LNCAP (cell line): ENCODE measurements around the gene RBMS1.

Experiments used
- TF ChIP-seq, protein P1 (sequence below): fragments of 450-650 bp; IDR thresholded peaks from 2 replicates; pipeline ENCODE4 v1.5.1; 2017; ENCODE audit warnings: mild to moderate bottlenecking

The RBMS1 gene

DNA sequence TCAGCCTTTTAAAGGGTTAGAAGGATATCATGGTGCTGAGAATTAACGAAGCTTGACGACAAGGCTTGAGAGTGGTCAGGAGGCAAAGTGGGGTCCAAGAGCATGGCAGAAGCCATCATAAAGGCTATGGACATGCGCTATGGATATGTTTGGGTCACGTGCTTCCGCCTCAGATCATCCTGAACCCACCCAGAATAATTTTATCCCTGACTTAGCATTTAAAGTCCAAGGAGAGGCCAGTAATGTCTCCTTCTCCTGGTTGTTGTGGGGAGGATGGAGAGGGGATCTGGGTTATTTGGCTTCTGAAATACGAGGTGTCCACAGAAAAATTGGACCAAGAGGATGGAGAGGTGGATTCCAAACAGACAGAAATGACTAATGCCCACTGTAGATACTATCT lies 38.8 kb upstream of the RBMS1 start:
- TF ChIP-seq, protein P1, sequence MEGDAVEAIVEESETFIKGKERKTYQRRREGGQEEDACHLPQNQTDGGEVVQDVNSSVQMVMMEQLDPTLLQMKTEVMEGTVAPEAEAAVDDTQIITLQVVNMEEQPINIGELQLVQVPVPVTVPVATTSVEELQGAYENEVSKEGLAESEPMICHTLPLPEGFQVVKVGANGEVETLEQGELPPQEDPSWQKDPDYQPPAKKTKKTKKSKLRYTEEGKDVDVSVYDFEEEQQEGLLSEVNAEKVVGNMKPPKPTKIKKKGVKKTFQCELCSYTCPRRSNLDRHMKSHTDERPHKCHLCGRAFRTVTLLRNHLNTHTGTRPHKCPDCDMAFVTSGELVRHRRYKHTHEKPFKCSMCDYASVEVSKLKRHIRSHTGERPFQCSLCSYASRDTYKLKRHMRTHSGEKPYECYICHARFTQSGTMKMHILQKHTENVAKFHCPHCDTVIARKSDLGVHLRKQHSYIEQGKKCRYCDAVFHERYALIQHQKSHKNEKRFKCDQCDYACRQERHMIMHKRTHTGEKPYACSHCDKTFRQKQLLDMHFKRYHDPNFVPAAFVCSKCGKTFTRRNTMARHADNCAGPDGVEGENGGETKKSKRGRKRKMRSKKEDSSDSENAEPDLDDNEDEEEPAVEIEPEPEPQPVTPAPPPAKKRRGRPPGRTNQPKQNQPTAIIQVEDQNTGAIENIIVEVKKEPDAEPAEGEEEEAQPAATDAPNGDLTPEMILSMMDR = no peak

DNA sequence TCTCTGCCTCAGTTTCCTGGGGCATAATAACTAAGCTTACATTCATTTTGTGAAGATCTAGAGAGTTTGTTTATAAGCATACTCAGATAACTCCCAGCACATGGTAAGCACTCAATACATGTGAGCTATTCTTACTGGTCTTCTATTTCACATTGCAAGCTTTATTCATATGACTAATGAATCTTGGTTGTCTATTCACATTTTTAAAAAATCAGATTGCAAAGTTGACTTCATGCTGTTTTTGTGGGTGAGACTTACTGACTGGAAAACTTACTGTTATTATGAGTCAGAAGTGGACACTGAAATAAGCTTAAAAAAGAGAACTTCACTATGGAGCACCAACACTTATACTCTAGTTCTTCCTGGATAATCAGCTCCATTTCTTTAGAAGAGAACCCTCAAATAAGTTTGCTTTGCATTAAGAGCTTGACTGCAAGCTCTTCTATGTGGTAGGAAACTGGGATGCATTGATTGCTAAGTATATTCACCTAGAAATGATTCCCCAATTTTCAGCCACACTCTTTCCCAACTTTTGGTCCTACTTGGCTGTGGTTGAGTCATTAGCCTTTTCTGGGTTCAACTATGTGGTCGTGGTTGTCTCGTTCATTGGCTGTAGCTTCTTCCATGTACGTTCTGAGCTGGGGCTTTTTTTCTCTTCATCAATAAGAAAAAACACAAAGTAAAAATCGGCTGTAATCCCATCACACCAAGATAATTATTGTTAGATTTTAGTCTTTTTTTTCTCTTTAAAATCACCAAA lies 29.5 kb upstream of the RBMS1 start:
- TF ChIP-seq, protein P1 = no peak

DNA sequence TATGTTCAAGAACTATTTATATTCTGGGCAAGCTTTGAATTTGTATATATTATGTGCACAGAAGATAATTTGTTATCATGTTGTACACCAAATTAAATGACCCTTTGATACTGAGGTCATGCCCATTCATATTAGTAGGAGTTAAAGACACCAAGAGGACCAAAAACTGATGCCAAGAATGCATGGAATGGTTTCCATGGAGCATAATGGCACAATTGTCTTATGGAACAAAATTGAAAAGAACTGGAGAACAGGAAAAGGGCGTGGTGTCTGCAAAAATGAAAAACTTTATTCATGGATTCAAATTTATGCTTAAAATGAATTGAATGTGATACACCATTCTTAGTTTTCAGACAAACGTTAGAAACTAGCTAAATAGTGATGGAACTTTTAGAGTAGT lies 24.1 kb upstream of the RBMS1 start:
- TF ChIP-seq, protein P1 = no peak

DNA sequence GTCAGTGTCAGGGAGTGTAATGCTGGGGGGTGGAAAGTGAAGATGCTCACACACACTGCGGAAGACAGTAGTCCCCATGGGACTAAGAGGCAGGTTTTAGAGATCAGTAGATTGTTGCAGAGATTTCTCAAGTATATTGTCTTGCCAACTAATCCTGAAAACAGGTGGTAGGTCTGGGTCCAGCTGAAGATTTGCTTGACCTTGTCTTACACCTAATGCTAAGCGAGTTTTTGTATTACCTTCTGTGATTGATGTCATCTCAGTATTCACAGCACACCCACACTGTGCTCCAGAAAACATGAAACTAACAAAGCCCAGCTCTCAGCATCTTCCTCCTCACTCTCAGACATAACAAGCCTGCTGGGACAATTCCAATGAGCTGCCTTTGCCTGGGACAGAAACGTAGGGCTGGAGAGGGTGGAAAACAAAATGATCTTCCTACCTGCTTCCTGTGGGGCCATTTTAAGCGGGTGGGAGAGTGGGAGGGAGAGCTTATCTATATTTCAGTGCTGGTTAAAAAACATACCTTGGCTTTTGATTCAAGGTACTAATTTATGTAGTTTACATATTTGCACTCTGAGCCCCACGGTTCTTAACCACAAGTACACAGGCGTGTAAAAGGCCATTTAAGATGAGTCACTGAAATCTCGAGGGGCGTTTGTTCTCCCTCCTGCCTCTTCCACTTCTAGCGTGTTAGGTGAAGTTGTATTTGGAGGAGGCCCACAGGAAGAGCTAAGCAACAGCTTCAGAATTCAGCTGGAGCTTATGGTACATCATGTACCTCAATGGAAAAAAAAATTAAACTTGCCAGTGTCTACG lies 23.1 kb upstream of the RBMS1 start:
- TF ChIP-seq, protein P1 = no peak

DNA sequence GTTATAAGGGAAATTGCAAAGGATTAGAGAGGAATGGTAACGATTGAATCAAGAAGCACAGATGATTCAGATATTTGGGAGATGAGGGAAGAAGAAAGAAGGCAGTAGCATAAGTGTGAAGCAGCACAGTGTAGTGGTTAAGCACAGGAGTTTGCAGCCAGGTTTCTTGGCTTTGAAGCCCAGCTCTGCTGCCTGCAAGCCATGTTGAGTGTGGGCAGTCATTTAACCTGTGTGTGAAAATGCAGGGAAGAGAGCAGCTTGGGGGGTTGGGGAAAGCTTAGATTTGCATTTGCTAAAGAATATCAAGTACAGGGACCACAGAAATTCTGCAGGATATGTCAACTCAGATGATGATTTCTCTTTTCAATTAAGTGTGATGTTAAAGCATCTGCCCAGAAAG lies 21.5 kb upstream of the RBMS1 start:
- TF ChIP-seq, protein P1 = no peak

DNA sequence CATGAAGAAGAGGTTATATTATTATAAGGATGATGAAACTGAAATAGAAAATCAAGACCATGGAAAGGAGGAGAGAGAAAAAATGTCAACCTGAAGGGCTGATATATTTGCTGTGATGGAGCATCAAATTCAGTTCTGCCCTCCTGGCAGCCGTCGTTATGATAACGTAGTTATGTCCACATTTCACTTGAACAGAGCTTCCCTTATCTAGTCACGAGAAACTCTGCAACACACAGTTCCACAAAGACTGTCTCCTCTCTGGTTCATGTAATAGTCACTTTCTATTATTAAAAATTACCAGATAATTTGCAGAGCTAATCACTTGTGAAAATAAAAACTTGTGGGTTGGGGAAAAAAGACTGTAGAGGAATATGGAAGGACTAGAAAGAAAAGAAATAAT lies 19.5 kb upstream of the RBMS1 start:
- TF ChIP-seq, protein P1 = no peak

DNA sequence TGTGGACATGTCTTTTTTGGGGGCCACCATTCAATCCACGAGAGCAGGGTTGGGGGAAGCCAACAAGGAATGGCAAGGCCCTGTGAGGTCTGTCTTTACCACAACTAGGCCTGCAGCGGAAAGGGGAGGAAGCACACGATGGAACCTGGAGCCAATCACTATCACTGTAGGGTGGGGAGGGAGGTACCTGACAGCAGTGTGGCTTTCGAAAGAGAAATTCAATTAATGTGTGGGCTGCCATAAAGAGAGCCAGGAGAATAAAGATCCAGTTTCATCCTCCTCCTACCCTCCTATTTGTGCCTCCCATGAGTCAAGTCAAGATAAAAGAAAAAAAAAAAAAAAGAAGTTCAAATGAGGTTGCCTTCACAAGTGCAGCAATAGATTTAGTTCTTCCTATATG lies 18.9 kb upstream of the RBMS1 start:
- TF ChIP-seq, protein P1 = no peak
